Astrocyte of the spinal cord (primary cell): ENCODE measurements around the gene STARD8.

Experiments
- DNase-seq: peaks from one replicate; pipeline ENCODE4 v3.0.0; 2011; ENCODE audit warnings: low read depth, low spot score
- H3K4me3 ChIP-seq: 2 replicates; pipeline ENCODE4 v1.5.1; 2011; ENCODE audit warnings: low read depth, mild to moderate bottlenecking, low read length, moderate library complexity
- in situ Hi-C: cut with HindIII; loops from 2 replicates; pipeline ENCODE4 v1.10.0; 2017; ENCODE audit warnings: low sequenced_read_pairs
- TF ChIP-seq, protein P1 (sequence below): IDR thresholded peaks from 2 replicates; pipeline ENCODE4 v1.5.1; 2012; ENCODE audit warnings: low read depth, mild to moderate bottlenecking, low read length, inconsistent platforms

STARD8 gene

DNA sequence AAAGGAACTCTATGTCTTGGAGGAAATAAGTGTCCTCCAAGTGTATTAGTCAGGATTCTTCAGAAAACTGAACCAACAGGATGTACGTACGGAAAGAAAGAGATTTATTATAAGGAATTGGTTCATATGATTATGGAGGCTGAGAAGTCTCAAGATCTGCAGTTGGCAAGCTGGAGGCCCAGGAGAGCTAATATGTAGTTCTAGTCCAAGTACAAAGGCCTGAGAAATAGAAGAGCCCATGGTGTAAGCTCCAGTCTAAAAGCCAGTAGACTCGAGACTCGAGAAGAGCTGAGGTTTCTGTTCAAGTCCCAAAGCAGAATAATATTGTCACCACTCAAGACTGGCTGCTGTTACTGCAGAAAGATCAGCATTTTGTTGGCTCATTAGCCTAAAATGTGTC is 116.0 kb downstream of the STARD8 start:
- TF ChIP-seq, protein P1, sequence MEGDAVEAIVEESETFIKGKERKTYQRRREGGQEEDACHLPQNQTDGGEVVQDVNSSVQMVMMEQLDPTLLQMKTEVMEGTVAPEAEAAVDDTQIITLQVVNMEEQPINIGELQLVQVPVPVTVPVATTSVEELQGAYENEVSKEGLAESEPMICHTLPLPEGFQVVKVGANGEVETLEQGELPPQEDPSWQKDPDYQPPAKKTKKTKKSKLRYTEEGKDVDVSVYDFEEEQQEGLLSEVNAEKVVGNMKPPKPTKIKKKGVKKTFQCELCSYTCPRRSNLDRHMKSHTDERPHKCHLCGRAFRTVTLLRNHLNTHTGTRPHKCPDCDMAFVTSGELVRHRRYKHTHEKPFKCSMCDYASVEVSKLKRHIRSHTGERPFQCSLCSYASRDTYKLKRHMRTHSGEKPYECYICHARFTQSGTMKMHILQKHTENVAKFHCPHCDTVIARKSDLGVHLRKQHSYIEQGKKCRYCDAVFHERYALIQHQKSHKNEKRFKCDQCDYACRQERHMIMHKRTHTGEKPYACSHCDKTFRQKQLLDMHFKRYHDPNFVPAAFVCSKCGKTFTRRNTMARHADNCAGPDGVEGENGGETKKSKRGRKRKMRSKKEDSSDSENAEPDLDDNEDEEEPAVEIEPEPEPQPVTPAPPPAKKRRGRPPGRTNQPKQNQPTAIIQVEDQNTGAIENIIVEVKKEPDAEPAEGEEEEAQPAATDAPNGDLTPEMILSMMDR, result no peak
- no peak for DNase-seq
- no peak overlapping the region for H3K4me3 ChIP-seq
- in situ Hi-C loops, result no loop called here
